ENCODE data around the gene DCDC1.

DCDC1 gene

GRCh38 chr11:30852091-30852490, 517.4 kb downstream of the DCDC1 start:
- no peak for TF ChIP-seq CTCF (IDR thresholded peaks at IDR 0.05)
- Histone ChIP-seq H3K36me3 (peaks cover 0 to 7% (median 0%) of the 10 kb centered on the region in 3 donors), H3K4me3 (no peak overlapping the region), H3K4me1 (no peaks in the 10 kb centered on the region), H3K9me3 (peaks cover 0 to 10% (median 0%) of the 10 kb centered on the region in 3 donors), H3K27me3 (no peaks in the 10 kb centered on the region), H3K27ac (no peak overlapping the region)
- intact Hi-C loops (cut with DNase I; ENCODE audit: low total_unique reads): no loop called here
- DNase-seq: no peak

GRCh38 chr11:30837252-30837651, 532.3 kb downstream of the DCDC1 start:
- no peak overlapping the region for H3K27ac ChIP-seq
- TF ChIP-seq CTCF (IDR thresholded peaks at IDR 0.05): no peak
- no peaks in the 10 kb centered on the region for H3K36me3 ChIP-seq
- H3K4me3 ChIP-seq: no peak overlapping the region
- no peaks in the 10 kb centered on the region for H3K27me3 ChIP-seq
- peaks cover 0 to 3% (median 0%) of the 10 kb centered on the region in 3 donors for H3K9me3 ChIP-seq
- intact Hi-C loops (cut with DNase I; ENCODE audit: low total_unique reads): no loop called here
- DNase-seq: no peak
- no peaks in the 10 kb centered on the region for H3K4me1 ChIP-seq

GRCh38 chr11:30832831-30833230, 536.7 kb downstream of the DCDC1 start:
- peaks cover 0 to 19% (median 4%) of the 10 kb centered on the region in 4 donors for H3K4me1 ChIP-seq
- TF ChIP-seq CTCF (IDR thresholded peaks at IDR 0.05): no peak
- intact Hi-C loops (cut with DNase I; ENCODE audit: low total_unique reads): no loop called here
- peaks cover 0 to 3% (median 0%) of the 10 kb centered on the region in 3 donors for H3K9me3 ChIP-seq
- no peak overlapping the region for H3K4me3 ChIP-seq
- H3K27ac ChIP-seq: no peak overlapping the region
- no peaks in the 10 kb centered on the region for H3K27me3 ChIP-seq
- H3K36me3 ChIP-seq: no peaks in the 10 kb centered on the region
- no peak for DNase-seq

GRCh38 chr11:30830681-30831080, 538.9 kb downstream of the DCDC1 start:
- H3K4me3 ChIP-seq: no peak overlapping the region

GRCh38 chr11:30826911-30827310, 542.6 kb downstream of the DCDC1 start:
- Histone ChIP-seq H3K4me3 (no peak overlapping the region), H3K36me3 (no peaks in the 10 kb centered on the region), H3K4me1 (peaks cover 0 to 44% (median 16%) of the 10 kb centered on the region in 4 donors), H3K27ac (peak overlapping the region in 1 of 2 donors; percentile 33), H3K9me3 (no peaks in the 10 kb centered on the region), H3K27me3 (no peaks in the 10 kb centered on the region)
- TF ChIP-seq CTCF (IDR thresholded peaks at IDR 0.05): no peak
- intact Hi-C loops (cut with DNase I; ENCODE audit: low total_unique reads): no loop called here
- DNase-seq: peak in 1 of 2 donors; percentile 66

More at GRCh38 chr11:30830681-30831080, 538.9 kb downstream of the DCDC1 start:
- H3K4me1 ChIP-seq: peaks cover 0 to 40% (median 16%) of the 10 kb centered on the region in 4 donors
- no peaks in the 10 kb centered on the region for H3K36me3 ChIP-seq
- TF ChIP-seq CTCF (IDR thresholded peaks at IDR 0.05): no peak
- peaks cover 0 to 3% (median 0%) of the 10 kb centered on the region in 3 donors for H3K9me3 ChIP-seq
- intact Hi-C loops (cut with DNase I; ENCODE audit: low total_unique reads): no loop called here
- DNase-seq: no peak
- no peaks in the 10 kb centered on the region for H3K27me3 ChIP-seq
- H3K27ac ChIP-seq: no peak overlapping the region

GRCh38 chr11:30825723-30826122, 543.8 kb downstream of the DCDC1 start:
- no peak overlapping the region for H3K27ac ChIP-seq
- no peak for TF ChIP-seq CTCF (IDR thresholded peaks at IDR 0.05)
- peaks cover 0 to 35% (median 18%) of the 10 kb centered on the region in 4 donors for H3K4me1 ChIP-seq

More at GRCh38 chr11:30825723-30826122, 543.8 kb downstream of the DCDC1 start:
- no peak for DNase-seq
- Histone ChIP-seq H3K9me3 (no peaks in the 10 kb centered on the region), H3K27me3 (no peaks in the 10 kb centered on the region), H3K4me3 (no peak overlapping the region), H3K36me3 (no peaks in the 10 kb centered on the region)
- intact Hi-C loops (cut with DNase I; ENCODE audit: low total_unique reads): no loop called here

Data from tibial artery (tissue), 4 donors.